Activated CD8-positive, alpha-beta T cell treated with anti-CD3 and anti-CD28 coated beads, Interleukin-2, amount 10 ng/mL, durations not matched to agents 7 days and 5 days (primary cell): Measurements from ENCODE around the gene DENND4C. TPM values are rescaled to one million over a fixed set of nuclear protein-coding genes. Genes with fewer than 3 reads are reported as not detected.

Experiments used
- ATAC-seq: fragments of 150-1000 bp; cut with Tn5 transposase; one replicate; pipeline ENCODE4 v1.10.0; 2021; ENCODE audit warnings: moderate library complexity
- CTCF ChIA-PET: fragments of 350-600 bp; sonication (Branson Sonifier 250); formaldehyde crosslinking; loops from one replicate; lab custom pipeline; 2021; ENCODE audit warnings: antibody characterized with exemption; lab: Charles Lee
- POLR2A ChIA-PET: fragments of 350-600 bp; sonication (Branson Sonifier 250); formaldehyde crosslinking; loops from one replicate; lab custom pipeline; 2021; ENCODE audit warnings: antibody characterized with exemption; lab: Charles Lee
- DNase-seq: peaks from one replicate; pipeline ENCODE4 v3.0.0-alpha.2; 2020
- H3K27ac Mint-ChIP-seq: one replicate; pipeline ENCODE4 v1.8.0; 2021; ENCODE audit warnings: mild to moderate bottlenecking, mixed read lengths
- H3K27me3 Mint-ChIP-seq: one replicate; pipeline ENCODE4 v1.8.0; 2021; ENCODE audit warnings: low read depth, mixed read lengths
- H3K36me3 Mint-ChIP-seq: one replicate; pipeline ENCODE4 v1.8.0; 2021; ENCODE audit warnings: low read depth, mixed read lengths
- H3K4me1 Mint-ChIP-seq: one replicate; pipeline ENCODE4 v1.8.0; 2021; ENCODE audit warnings: low read depth, mixed read lengths
- H3K4me3 Mint-ChIP-seq: one replicate; pipeline ENCODE4 v1.8.0; 2021; ENCODE audit warnings: mild to moderate bottlenecking, mixed read lengths
- H3K9me3 Mint-ChIP-seq: one replicate; pipeline ENCODE4 v1.8.0; 2022; ENCODE audit warnings: mixed read lengths; ENCODE audit not compliant: insufficient read depth
- total RNA-seq, 2 experiments: library from RNA; stranded (reverse); gene quantifications; one replicate each; pipeline ENCODE4 v1.2.3, GENCODE V29; 2021

Gene DENND4C
- total RNA-seq, 2 experiments from 2014 or later, result 29.6 to 35.3 TPM

DNA sequence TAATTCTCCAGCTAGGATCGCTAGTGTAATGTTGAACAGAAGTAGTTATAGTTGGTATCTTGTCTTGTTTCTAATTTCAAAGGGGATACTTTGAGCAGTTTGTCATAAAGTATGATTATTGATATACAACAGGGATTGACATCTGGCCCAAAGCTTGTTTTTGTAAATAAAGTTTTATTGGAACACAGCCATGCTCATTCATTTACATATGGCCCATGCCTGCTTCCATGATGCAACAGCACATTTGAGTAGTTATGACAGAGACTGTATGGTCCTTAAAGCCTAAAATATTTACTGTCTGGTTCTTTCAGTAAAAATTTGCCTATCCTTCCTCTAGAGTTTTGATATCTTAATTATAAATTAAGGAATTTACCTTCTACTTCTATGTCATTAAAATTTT lies 79.8 kb downstream of the DENND4C start:
- POLR2A ChIA-PET, result no interaction called here
- CTCF ChIA-PET, result no interaction called here
- Mint-ChIP-seq H3K9me3 (no peaks in the 10 kb centered on the region), H3K36me3 (peaks cover 10% of the 10 kb centered on the region), H3K27me3 (no peaks in the 10 kb centered on the region), H3K4me3 (no peak overlapping the region), H3K27ac (no peak overlapping the region), H3K4me1 (no peaks in the 10 kb centered on the region)
- DNase-seq (no peak), ATAC-seq (no peak)

DNA sequence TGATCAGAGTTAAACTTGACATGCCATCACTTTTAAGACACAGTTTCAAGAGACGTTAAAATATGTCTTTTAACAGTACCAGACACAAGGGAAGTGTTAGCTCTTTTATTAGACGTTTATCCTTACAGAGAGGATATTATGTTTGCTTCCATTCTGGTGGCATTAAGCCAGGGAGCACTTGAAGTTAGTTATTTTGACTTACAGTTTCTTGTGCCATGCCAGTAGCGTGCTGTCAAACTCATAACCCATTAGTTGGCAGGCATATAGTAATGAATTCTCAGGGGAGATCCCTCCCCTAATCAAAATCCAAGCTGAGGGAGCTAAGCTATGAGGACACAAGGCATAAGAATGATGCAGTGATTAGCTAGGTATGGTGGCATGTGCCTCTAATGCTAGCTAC lies 83.1 kb downstream of the DENND4C start:
- Mint-ChIP-seq H3K4me3 (no peak overlapping the region), H3K36me3 (peaks cover 11% of the 10 kb centered on the region), H3K27me3 (no peaks in the 10 kb centered on the region), H3K27ac (peak overlapping the region; percentile 4), H3K9me3 (no peaks in the 10 kb centered on the region), H3K4me1 (no peaks in the 10 kb centered on the region)
- ChIA-PET CTCF (no interaction called here), POLR2A (no interaction called here)
- ATAC-seq, result no peak
- DNase-seq, result no peak

DNA sequence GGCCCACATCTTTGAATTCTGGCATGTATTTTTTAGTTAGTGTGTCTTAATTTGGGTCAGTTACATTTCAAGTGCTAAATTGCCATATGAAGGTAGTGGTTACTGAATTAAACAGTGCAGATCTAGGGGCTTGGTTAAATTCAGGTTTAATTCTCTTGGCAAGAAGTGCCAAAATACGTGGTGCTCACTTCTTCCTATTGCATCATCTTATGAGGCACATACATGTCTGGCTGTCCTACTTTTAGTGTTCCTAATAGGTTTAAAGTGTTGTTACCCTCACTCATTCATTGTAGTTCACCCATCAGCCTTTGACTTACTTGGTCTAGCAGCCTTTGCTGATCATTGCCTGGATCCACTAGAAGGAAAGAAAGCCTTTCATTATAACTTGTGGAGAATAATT lies 90.0 kb downstream of the DENND4C start:
- CTCF ChIA-PET, result no interaction called here
- peaks cover 27% of the 10 kb centered on the region for H3K36me3 Mint-ChIP-seq

DNA sequence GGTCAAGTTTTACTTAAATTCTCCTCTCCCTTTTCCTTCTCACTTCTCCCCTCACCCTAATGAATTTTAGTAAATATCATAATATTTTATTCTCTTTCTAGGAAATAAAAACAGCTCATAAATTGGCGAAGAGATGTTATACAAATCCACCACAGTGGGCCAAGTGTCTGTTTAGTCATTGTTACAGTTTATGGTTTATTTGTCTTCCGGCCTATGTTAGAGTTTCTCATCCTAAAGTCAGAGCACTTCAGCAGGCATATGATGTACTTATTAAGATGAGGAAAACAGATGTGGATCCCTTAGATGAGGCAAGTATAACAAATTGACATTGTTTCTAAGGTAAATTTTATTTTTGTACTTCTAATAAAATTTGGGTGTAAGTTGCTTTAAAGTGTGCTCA lies 101.4 kb downstream of the DENND4C start:
- H3K36me3 Mint-ChIP-seq, result peaks cover 25% of the 10 kb centered on the region
- no peak overlapping the region for H3K27ac Mint-ChIP-seq
- H3K4me1 Mint-ChIP-seq, result no peaks in the 10 kb centered on the region
- ChIA-PET POLR2A (no interaction called here), CTCF (no interaction called here)
- no peaks in the 10 kb centered on the region for H3K9me3 Mint-ChIP-seq
- no peak overlapping the region for H3K4me3 Mint-ChIP-seq
- H3K27me3 Mint-ChIP-seq, result no peaks in the 10 kb centered on the region
- no peak for ATAC-seq
- DNase-seq, result no peak

More for the DNA sequence above, 90.0 kb downstream of the DENND4C start:
- POLR2A ChIA-PET, result no interaction called here
- Mint-ChIP-seq H3K4me3 (no peak overlapping the region), H3K27ac (no peak overlapping the region), H3K9me3 (no peaks in the 10 kb centered on the region), H3K4me1 (no peaks in the 10 kb centered on the region), H3K27me3 (no peaks in the 10 kb centered on the region)
- ATAC-seq, result no peak
- DNase-seq, result no peak

DNA sequence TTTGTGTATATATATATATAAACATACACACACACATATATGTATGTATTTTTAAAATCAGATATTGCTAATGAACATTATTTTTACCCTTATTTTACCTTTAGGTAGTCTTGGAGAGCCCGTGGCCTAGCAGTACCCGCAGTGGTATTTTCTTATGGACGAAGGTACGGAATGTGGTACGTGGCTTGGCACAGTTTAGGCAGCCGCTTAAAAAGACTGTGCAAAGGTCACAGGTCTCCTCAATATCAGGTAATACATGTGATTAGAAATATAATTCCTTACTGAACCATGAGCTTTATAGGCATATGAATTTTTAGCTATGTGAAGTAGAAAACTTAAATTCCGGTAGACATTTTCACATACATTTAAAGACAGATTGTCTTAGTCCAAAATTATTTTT lies 105.7 kb downstream of the DENND4C start:
- Mint-ChIP-seq H3K9me3 (no peaks in the 10 kb centered on the region), H3K36me3 (peaks cover 34% of the 10 kb centered on the region), H3K27ac (no peak overlapping the region), H3K27me3 (no peaks in the 10 kb centered on the region), H3K4me3 (no peak overlapping the region), H3K4me1 (no peaks in the 10 kb centered on the region)
- no peak for ATAC-seq
- ChIA-PET POLR2A (no interaction called here), CTCF (interaction anchor here (0.7 to 1.4 kb wide), 4 partner anchors 21 to 129 kb away, joined by 3 to 7 read pairs (median 4); no protein-coding TSS in a partner anchor)
- no peak for DNase-seq

DNA sequence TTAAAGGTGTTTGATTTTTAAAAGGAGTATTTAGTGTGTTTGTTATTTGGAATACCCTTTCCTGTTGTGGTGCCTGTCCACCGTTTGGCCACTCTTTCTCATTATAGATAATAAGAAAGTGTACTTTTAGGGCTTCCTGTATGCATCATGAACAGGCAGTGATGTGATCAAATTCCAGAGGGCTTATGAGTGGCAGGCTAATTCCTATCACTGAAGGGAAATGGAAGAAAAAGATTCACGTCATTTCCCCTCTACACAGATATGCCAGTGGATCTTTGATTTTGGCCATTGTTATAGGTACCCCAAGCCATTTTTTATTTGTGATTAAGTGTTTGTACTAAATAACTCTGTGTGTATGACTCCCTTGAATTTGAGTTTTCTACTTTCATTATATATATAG lies 112.5 kb downstream of the DENND4C start:
- no peak for ATAC-seq
- ChIA-PET POLR2A (no interaction called here), CTCF (no interaction called here)
- Mint-ChIP-seq H3K9me3 (no peaks in the 10 kb centered on the region), H3K4me3 (no peak overlapping the region), H3K27ac (no peak overlapping the region), H3K36me3 (peaks cover 29% of the 10 kb centered on the region), H3K4me1 (no peaks in the 10 kb centered on the region), H3K27me3 (no peaks in the 10 kb centered on the region)
- DNase-seq, result no peak

DNA sequence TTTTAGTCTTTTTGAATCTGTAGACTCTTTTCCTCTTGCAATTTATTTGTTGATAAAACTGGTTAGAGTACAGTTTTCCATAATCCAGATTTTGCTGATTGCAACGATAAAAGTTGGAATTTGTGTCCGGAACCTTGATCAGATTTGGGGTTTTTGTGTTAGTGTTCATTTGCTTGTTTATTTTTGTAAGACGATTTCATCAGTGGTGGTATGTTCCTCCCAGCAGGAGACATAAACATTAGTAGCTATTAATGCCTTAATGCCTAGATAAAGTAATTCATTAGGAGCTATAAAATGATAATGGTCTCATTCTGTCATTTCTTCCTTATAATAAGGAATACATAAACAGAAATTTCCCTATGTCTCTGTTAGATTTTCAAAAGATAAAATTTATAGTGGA lies 128.2 kb downstream of the DENND4C start:
- ChIA-PET CTCF (interaction anchor here (0.9 to 1.3 kb wide), 2 partner anchors 11 to 98 kb away, joined by 3 to 4 read pairs; no protein-coding TSS in a partner anchor), POLR2A (interaction anchor here (1.4 kb wide), 1 partner anchor 21 kb away, joined by 4 read pairs; the partner anchor contains the start of gene RPS6)
- Mint-ChIP-seq H3K4me1 (no peaks in the 10 kb centered on the region), H3K36me3 (peaks cover 33% of the 10 kb centered on the region), H3K4me3 (no peak overlapping the region), H3K27ac (no peak overlapping the region), H3K9me3 (no peaks in the 10 kb centered on the region), H3K27me3 (no peaks in the 10 kb centered on the region)
- DNase-seq, result no peak
- ATAC-seq, result no peak

DNA sequence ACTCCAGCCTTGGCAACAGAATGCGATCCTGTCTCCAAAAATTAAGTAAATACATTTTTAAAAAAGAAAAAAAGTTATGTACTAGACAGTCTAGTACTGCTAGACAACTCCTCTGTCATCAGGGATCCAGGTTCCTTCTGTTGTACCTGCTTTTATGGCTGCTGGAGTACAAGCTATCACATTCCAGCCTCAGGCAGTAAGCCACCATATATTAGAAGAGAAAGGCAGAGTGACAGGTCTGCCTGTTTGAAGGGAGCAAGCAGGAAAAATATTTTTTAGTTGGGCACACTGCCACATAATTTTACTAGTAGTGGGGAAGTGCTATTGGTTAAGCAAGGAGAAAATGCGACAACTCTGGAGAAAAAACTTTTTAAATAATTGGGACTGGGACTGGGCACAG lies 138.6 kb downstream of the DENND4C start:
- no peak overlapping the region for H3K4me3 Mint-ChIP-seq
- H3K27ac Mint-ChIP-seq, result no peak overlapping the region
- ATAC-seq, result no peak
- no peaks in the 10 kb centered on the region for H3K9me3 Mint-ChIP-seq
- no peak for DNase-seq
- ChIA-PET POLR2A (no interaction called here), CTCF (no interaction called here)
- H3K4me1 Mint-ChIP-seq, result peaks cover 3% of the 10 kb centered on the region
- no peaks in the 10 kb centered on the region for H3K27me3 Mint-ChIP-seq
- peaks cover 40% of the 10 kb centered on the region for H3K36me3 Mint-ChIP-seq

DNA sequence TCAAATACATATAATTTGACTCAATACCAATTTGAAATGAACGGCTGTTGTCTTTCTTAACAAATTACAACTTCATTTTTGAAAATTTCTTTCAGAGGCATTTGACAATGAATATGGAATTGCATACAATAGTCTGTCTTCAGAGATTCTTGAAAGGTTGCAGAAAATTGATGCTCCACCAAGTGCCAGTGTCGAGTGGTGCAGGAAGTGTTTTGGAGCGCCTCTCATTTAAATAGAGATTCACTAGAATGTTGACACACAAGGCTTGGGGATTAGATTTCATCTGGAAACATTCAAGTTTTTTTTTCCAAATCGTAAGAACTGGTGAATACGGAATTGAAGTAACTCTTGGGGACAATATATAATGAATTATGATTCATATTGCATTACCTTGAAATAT lies 141.4 kb downstream of the DENND4C start:
- Mint-ChIP-seq H3K4me1 (peaks cover 13% of the 10 kb centered on the region), H3K36me3 (peaks cover 50% of the 10 kb centered on the region), H3K4me3 (no peak overlapping the region), H3K27me3 (no peaks in the 10 kb centered on the region), H3K9me3 (no peaks in the 10 kb centered on the region), H3K27ac (no peak overlapping the region)
- ChIA-PET POLR2A (interaction anchor here (1.8 kb wide), 1 partner anchor 8 kb away, joined by 12 read pairs; the partner anchor contains the start of gene RPS6), CTCF (interaction anchor here (1.0 to 1.5 kb wide), 2 partner anchors 93 to 323 kb away, joined by 3 read pairs; partner anchors contain the start of gene RRAGA)
- ATAC-seq (no peak), DNase-seq (no peak)

DNA sequence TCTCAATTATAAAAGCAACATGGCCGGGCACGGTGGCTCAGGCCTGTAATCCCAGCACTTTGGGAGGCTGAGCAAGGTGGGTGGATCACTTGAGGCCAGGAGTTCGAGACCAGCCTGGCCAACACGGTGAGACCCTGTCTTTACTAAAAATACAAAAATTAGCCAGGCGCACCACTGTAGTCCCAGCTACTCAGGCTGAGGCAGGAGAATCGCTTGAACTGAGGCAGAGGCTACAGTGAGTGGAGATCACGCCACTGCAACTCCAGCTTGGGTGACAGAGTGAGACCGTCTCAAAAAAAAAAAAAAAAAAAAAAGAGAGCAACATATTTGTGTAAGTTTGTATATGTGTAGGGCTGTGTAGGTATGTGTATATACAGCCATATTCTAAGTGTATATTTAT lies 142.1 kb downstream of the DENND4C start:
- no peak overlapping the region for H3K4me3 Mint-ChIP-seq
- no peaks in the 10 kb centered on the region for H3K9me3 Mint-ChIP-seq
- no peak for ATAC-seq
- H3K27ac Mint-ChIP-seq, result no peak overlapping the region
- DNase-seq, result no peak
- POLR2A ChIA-PET, result no interaction called here
- peaks cover 53% of the 10 kb centered on the region for H3K36me3 Mint-ChIP-seq
- CTCF ChIA-PET, result interaction anchor here (1.0 to 1.5 kb wide), 2 partner anchors 15 to 93 kb away, joined by 3 read pairs; no protein-coding TSS in a partner anchor
- H3K27me3 Mint-ChIP-seq, result no peaks in the 10 kb centered on the region
- peaks cover 19% of the 10 kb centered on the region for H3K4me1 Mint-ChIP-seq

DNA sequence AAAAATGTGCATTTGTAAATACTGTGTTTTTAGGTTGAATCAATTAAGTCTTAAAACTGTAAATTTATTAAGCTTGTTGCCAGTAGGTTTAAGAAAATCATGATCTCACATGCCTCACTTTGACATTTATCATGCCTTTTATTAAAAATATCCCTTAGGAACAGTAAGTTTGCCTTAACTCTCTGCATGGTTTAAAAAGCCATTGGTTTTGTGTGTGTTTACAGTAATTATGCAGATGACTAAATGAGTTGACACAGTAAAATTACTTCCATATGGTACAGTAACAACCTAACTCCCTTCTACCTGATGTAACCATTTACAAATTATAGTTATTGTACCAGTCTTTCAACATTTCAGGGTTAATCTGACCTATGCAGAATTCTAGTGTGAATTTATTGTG lies 143.0 kb downstream of the DENND4C start:
- Mint-ChIP-seq H3K4me1 (peaks cover 27% of the 10 kb centered on the region), H3K27ac (no peak overlapping the region), H3K9me3 (no peaks in the 10 kb centered on the region), H3K36me3 (peaks cover 57% of the 10 kb centered on the region), H3K27me3 (no peaks in the 10 kb centered on the region), H3K4me3 (no peak overlapping the region)
- ATAC-seq, result no peak
- DNase-seq, result no peak
- ChIA-PET POLR2A (no interaction called here), CTCF (interaction anchor here (1.0 kb wide), 1 partner anchor 16 kb away, joined by 3 read pairs; no protein-coding TSS in a partner anchor)

DNA sequence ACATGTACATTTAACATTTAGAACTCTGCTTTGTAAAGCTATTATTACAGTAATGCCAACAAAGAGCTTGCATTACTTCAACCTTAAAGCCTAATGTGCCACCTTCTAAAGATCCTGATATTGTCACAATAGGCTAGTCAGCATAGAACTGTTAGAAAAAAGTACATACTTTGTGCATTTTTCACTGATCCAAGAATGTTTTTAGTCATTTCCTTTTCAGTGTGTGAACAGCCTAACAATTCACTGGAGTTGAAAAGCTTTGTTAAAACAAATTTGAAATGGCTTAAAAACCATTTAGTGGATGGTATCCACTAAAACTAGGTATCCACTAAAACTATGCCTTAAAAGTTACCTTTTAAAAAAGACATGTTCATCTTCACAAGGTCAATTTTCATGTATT lies 145.0 kb downstream of the DENND4C start:
- ATAC-seq, result no peak
- POLR2A ChIA-PET, result interaction anchor here (1.5 kb wide), 1 partner anchor 192 kb away, joined by 4 read pairs; no protein-coding TSS in a partner anchor
- no peak for DNase-seq
- H3K36me3 Mint-ChIP-seq, result peaks cover 73% of the 10 kb centered on the region
- no peaks in the 10 kb centered on the region for H3K27me3 Mint-ChIP-seq
- no peaks in the 10 kb centered on the region for H3K9me3 Mint-ChIP-seq
- no peak overlapping the region for H3K27ac Mint-ChIP-seq
- CTCF ChIA-PET, result interaction anchor here (1.0 to 1.2 kb wide), 2 partner anchors 82 to 90 kb away, joined by 3 to 7 read pairs; no protein-coding TSS in a partner anchor
- H3K4me3 Mint-ChIP-seq, result no peak overlapping the region
- peaks cover 31% of the 10 kb centered on the region for H3K4me1 Mint-ChIP-seq
